Activated CD4-positive, alpha-beta T cell treated with anti-CD3 and anti-CD28 coated beads, Interleukin-2, amount 10 ng/mL, durations not matched to agents 7 days and 5 days (primary cell): ENCODE data around the gene OGFOD3. TPM values are rescaled to one million over a fixed set of nuclear protein-coding genes. Genes with fewer than 3 reads are reported as not detected.

Source experiments
- CTCF ChIA-PET: fragments of 350-600 bp; sonication (Branson Sonifier 250); formaldehyde crosslinking; loops from one replicate; lab custom pipeline; 2021; ENCODE audit warnings: antibody characterized with exemption; lab: Charles Lee
- POLR2A ChIA-PET: fragments of 350-600 bp; sonication (Branson Sonifier 250); formaldehyde crosslinking; loops from one replicate; lab custom pipeline; 2021; ENCODE audit warnings: antibody characterized with exemption; lab: Charles Lee
- DNase-seq: peaks from one replicate; pipeline ENCODE4 v3.0.0-alpha.2; 2020
- H3K27ac Mint-ChIP-seq: one replicate; pipeline ENCODE4 v1.8.0; 2021; ENCODE audit warnings: mild to moderate bottlenecking, moderate library complexity, mixed read lengths
- H3K27me3 Mint-ChIP-seq: one replicate; pipeline ENCODE4 v1.8.0; 2021; ENCODE audit warnings: mixed read lengths
- H3K36me3 Mint-ChIP-seq: one replicate; pipeline ENCODE4 v1.8.0; 2021; ENCODE audit warnings: low read depth, mixed read lengths
- H3K4me1 Mint-ChIP-seq: one replicate; pipeline ENCODE4 v1.8.0; 2021; ENCODE audit warnings: mixed read lengths
- H3K4me3 Mint-ChIP-seq: one replicate; pipeline ENCODE4 v1.8.0; 2021; ENCODE audit warnings: mild to moderate bottlenecking, moderate library complexity, mixed read lengths
- H3K9me3 Mint-ChIP-seq: one replicate; pipeline ENCODE4 v1.8.0; 2021; ENCODE audit warnings: mixed read lengths
- total RNA-seq, 2 experiments: library from RNA; stranded (reverse); gene quantifications; one replicate each; pipeline ENCODE4 v1.2.3, GENCODE V29; 2021

OGFOD3 gene
- total RNA-seq, 2 experiments from 2014 or later = 23.8 to 28.0 TPM

GRCh38 chr17:82408288-82408937, 10.0 kb downstream of the OGFOD3 start:
- CTCF ChIA-PET = interaction anchor here (0.6 to 1.2 kb wide), 2 partner anchors 14 to 173 kb away, joined by 3 to 4 read pairs; no protein-coding TSS in a partner anchor
- no peak overlapping the region for H3K27ac Mint-ChIP-seq
- POLR2A ChIA-PET = no interaction called here

GRCh38 chr17:82407255-82407654, 11.1 kb downstream of the OGFOD3 start:
- Mint-ChIP-seq H3K27ac (no peak overlapping the region), H3K27me3 (no peaks in the 10 kb centered on the region), H3K4me1 (peaks cover 5% of the 10 kb centered on the region), H3K36me3 (peaks cover 15% of the 10 kb centered on the region), H3K9me3 (no peaks in the 10 kb centered on the region), H3K4me3 (no peak overlapping the region)
- ChIA-PET POLR2A (no interaction called here), CTCF (interaction anchor here (0.6 kb wide), 1 partner anchor 675 kb away, joined by 5 read pairs; no protein-coding TSS in a partner anchor)
- DNase-seq = no peak

More at GRCh38 chr17:82408288-82408937, 10.0 kb downstream of the OGFOD3 start:
- no peak overlapping the region for H3K4me3 Mint-ChIP-seq
- peaks cover 6% of the 10 kb centered on the region for H3K4me1 Mint-ChIP-seq
- H3K27me3 Mint-ChIP-seq = no peaks in the 10 kb centered on the region
- H3K36me3 Mint-ChIP-seq = peaks cover 8% of the 10 kb centered on the region
- no peak for DNase-seq
- H3K9me3 Mint-ChIP-seq = no peaks in the 10 kb centered on the region

DNA sequence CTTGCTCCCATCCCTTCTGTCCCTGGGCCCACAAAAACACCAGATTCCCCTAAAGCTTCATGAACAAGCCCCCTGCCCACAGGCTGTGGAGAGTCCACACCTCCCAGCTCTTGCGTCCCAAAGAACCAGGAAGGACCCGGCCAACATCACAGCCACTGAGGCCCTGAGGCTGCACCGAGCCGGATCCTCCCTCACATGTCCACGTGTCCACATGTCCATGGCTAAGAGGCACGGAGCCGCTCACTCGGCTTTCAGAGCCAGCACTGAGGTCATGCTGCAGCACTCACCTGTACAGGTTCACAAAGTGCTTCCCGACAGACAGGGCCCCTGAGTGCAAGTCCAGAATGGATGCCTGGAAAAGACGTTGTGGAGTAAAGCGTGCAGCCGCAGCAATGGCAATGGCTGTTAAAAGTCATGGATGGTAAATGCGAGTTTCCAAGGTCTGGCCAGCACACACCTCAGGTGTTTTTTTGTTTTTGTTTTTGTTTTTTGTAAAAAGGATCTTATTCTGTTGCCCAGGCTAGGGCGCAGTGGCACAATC, 12.2 kb downstream of the OGFOD3 start:
- Mint-ChIP-seq H3K27ac (no peak overlapping the region), H3K27me3 (no peaks in the 10 kb centered on the region), H3K9me3 (no peaks in the 10 kb centered on the region), H3K4me3 (no peak overlapping the region), H3K4me1 (peaks cover 12% of the 10 kb centered on the region), H3K36me3 (peaks cover 18% of the 10 kb centered on the region)
- CTCF ChIA-PET = no interaction called here
- POLR2A ChIA-PET = no interaction called here
- no peak for DNase-seq

GRCh38 chr17:82405051-82405450, 13.3 kb downstream of the OGFOD3 start:
- H3K4me1 Mint-ChIP-seq = peaks cover 21% of the 10 kb centered on the region
- no peaks in the 10 kb centered on the region for H3K9me3 Mint-ChIP-seq
- H3K36me3 Mint-ChIP-seq = peaks cover 20% of the 10 kb centered on the region
- no peak overlapping the region for H3K27ac Mint-ChIP-seq
- no peaks in the 10 kb centered on the region for H3K27me3 Mint-ChIP-seq
- ChIA-PET CTCF (no interaction called here), POLR2A (no interaction called here)
- no peak overlapping the region for H3K4me3 Mint-ChIP-seq
- no peak for DNase-seq

GRCh38 chr17:82403662-82404660, 14.4 kb downstream of the OGFOD3 start:
- no peak overlapping the region for H3K27ac Mint-ChIP-seq
- ChIA-PET CTCF (interaction anchor here (0.6 to 1.9 kb wide), 2 partner anchors 10 to 88 kb away, joined by 3 to 7 read pairs; no protein-coding TSS in a partner anchor), POLR2A (no interaction called here)
- peaks cover 20% of the 10 kb centered on the region for H3K36me3 Mint-ChIP-seq
- no peak overlapping the region for H3K4me3 Mint-ChIP-seq
- H3K9me3 Mint-ChIP-seq = no peaks in the 10 kb centered on the region
- H3K27me3 Mint-ChIP-seq = no peaks in the 10 kb centered on the region
- H3K4me1 Mint-ChIP-seq = peaks cover 21% of the 10 kb centered on the region
- DNase-seq = no peak

- ChIA-PET CTCF (interaction anchor here (1.9 kb wide), 1 partner anchor 11 kb away, joined by 7 read pairs; no protein-coding TSS in a partner anchor), POLR2A (no interaction called here)
- no peak for DNase-seq
- Mint-ChIP-seq H3K27ac (no peak overlapping the region), H3K36me3 (peaks cover 20% of the 10 kb centered on the region), H3K27me3 (no peaks in the 10 kb centered on the region), H3K4me3 (no peak overlapping the region), H3K9me3 (no peaks in the 10 kb centered on the region), H3K4me1 (peaks cover 21% of the 10 kb centered on the region)
Observed at GRCh38 chr17:82402865-82403264, 15.5 kb downstream of the OGFOD3 start.

DNA sequence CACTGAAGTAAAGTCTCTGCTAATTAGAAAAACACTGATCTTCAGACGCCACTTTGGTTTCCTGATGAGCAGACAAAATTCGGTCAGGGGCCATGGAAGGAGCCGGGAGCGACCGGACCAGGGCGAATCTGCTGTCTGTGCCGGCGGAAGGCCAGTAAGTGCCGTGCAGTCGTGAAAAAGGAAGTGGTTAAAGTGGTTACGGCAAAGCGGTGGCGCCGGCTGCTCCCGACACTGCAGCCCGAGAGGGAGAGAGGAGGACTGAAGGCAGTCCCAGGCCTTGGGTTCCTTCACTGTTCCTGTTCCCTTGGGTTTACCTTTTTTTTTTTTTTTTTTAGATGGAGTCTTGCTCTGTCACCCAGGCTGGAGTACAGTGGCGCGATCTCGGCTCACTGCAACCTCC, 17.6 kb downstream of the OGFOD3 start:
- Mint-ChIP-seq H3K4me3 (peak overlapping the region; percentile 65), H3K27me3 (no peaks in the 10 kb centered on the region), H3K9me3 (no peaks in the 10 kb centered on the region), H3K27ac (peak overlapping the region; percentile 88), H3K4me1 (peaks cover 18% of the 10 kb centered on the region), H3K36me3 (peaks cover 19% of the 10 kb centered on the region)
- ChIA-PET CTCF (no interaction called here), POLR2A (no interaction called here)
- peak; percentile 66 for DNase-seq

DNA sequence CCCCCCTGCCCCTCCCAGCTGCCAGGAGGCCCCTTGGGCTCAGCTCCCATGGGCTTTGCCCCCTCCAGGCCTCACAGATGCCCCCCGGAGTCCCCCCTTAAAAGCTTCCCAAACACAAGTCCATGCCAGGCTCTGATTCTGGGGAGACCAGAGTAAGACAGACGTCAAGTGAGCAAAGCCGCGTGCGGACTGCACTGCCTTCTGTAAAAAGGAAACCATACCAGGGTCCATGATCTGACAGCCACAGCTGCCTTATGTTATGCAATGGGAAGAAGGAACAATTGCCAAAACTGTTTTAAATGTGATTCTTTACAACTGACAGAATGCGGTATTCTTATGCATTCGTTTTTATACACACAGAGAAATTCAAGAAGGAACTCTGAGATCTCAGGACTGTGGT, 18.2 kb downstream of the OGFOD3 start:
- POLR2A ChIA-PET = no interaction called here
- peaks cover 18% of the 10 kb centered on the region for H3K4me1 Mint-ChIP-seq
- no peaks in the 10 kb centered on the region for H3K27me3 Mint-ChIP-seq
- no peak for DNase-seq
- H3K27ac Mint-ChIP-seq = peak overlapping the region; percentile 7
- H3K9me3 Mint-ChIP-seq = no peaks in the 10 kb centered on the region
- H3K4me3 Mint-ChIP-seq = no peak overlapping the region
- H3K36me3 Mint-ChIP-seq = peaks cover 18% of the 10 kb centered on the region
- CTCF ChIA-PET = interaction anchor here (0.7 to 0.9 kb wide), 2 partner anchors 16 to 62 kb away, joined by 3 read pairs; no protein-coding TSS in a partner anchor

DNA sequence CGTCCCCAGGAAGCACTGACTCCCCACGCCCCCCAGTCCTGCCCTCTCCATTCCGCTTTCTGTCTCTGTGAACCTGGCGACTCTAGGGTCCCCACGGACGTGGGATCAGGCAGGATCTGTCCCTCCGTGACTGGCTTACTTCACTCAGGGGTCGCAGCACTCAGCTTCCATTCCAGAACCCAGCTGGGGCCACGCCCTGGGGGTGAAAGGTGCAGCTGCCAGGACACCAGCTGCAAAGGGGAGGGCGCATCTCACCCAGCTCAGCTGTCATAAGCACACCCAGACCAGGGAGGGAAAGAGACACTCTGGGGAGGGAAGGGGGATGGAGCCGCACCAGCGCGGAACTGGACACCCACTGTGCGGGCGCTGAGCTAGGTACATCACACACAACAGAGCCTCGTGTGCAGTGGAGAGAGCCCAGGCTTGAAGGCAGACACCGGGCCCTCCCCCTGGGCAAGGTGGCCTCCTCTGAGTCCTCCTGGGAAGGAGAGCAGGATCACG, 18.7 kb downstream of the OGFOD3 start:
- no peaks in the 10 kb centered on the region for H3K27me3 Mint-ChIP-seq
- ChIA-PET POLR2A (no interaction called here), CTCF (interaction anchor here (0.7 to 1.2 kb wide), 3 partner anchors 16 to 93 kb away, joined by 3 read pairs; no protein-coding TSS in a partner anchor)
- peaks cover 18% of the 10 kb centered on the region for H3K4me1 Mint-ChIP-seq
- no peak for DNase-seq
- H3K4me3 Mint-ChIP-seq = no peak overlapping the region
- no peak overlapping the region for H3K27ac Mint-ChIP-seq
- H3K9me3 Mint-ChIP-seq = no peaks in the 10 kb centered on the region
- H3K36me3 Mint-ChIP-seq = peaks cover 17% of the 10 kb centered on the region

- Mint-ChIP-seq H3K4me1 (peaks cover 18% of the 10 kb centered on the region), H3K9me3 (no peaks in the 10 kb centered on the region), H3K27ac (no peak overlapping the region), H3K27me3 (no peaks in the 10 kb centered on the region), H3K4me3 (no peak overlapping the region), H3K36me3 (peaks cover 17% of the 10 kb centered on the region)
- CTCF ChIA-PET = interaction anchor here (1.2 kb wide), 1 partner anchor 93 kb away, joined by 3 read pairs; no protein-coding TSS in a partner anchor
- DNase-seq = no peak
- POLR2A ChIA-PET = no interaction called here
Observed at GRCh38 chr17:82399041-82399441, 19.3 kb downstream of the OGFOD3 start.

DNA sequence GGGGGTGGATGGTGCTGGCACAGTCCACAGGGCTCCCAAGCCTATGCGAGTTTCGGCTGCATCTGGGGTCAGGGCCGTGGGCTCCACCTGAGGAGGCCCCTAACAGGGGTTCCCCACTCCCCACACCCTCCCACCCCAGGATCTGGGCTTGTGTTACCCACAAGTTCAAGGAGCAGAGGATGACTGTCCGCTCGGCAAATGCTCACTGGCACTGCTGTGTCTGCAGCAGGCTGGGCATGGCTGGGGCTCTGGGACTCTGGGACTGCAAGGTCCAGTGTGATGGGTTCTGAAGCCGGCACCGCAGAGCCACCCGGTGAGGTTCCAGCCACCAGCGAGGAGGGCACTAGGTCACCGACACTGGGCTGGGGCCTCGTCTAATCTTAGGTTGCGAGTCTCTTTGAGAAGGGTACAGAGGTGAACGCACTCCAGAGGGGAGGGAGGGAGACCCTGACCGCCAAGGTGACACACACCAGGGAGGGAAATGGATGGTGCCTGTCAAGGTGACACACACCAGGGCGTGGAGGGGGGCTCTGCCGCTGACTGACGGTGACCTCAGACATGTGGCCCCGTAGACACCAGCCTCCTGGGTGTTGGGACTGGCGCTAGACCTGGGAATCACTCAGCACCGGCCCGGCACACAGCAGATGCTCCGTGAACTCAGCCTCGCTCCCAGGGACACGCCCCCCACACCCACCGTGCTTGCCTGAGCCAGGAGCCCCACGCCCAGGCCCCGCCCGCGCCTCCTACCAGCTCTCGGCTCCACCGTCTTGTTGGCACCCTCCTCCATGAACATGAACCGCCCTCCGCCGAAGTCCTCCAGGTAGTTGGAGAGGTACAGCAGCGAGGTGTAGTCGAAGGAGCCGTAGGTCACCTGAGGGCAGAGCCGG, 20.7 kb downstream of the OGFOD3 start:
- Mint-ChIP-seq H3K36me3 (peaks cover 6% of the 10 kb centered on the region), H3K27ac (no peak overlapping the region), H3K4me3 (no peak overlapping the region), H3K27me3 (no peaks in the 10 kb centered on the region), H3K4me1 (peaks cover 18% of the 10 kb centered on the region), H3K9me3 (no peaks in the 10 kb centered on the region)
- DNase-seq = no peak
- POLR2A ChIA-PET = no interaction called here
- CTCF ChIA-PET = no interaction called here
